ENCODE results near the gene CPED1.

Gene CPED1

GRCh38 chr7:120989257-120990220 lies 1.0 kb downstream of the CPED1 start:
- TF ChIP-seq, protein P1, sequence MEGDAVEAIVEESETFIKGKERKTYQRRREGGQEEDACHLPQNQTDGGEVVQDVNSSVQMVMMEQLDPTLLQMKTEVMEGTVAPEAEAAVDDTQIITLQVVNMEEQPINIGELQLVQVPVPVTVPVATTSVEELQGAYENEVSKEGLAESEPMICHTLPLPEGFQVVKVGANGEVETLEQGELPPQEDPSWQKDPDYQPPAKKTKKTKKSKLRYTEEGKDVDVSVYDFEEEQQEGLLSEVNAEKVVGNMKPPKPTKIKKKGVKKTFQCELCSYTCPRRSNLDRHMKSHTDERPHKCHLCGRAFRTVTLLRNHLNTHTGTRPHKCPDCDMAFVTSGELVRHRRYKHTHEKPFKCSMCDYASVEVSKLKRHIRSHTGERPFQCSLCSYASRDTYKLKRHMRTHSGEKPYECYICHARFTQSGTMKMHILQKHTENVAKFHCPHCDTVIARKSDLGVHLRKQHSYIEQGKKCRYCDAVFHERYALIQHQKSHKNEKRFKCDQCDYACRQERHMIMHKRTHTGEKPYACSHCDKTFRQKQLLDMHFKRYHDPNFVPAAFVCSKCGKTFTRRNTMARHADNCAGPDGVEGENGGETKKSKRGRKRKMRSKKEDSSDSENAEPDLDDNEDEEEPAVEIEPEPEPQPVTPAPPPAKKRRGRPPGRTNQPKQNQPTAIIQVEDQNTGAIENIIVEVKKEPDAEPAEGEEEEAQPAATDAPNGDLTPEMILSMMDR (IDR thresholded peaks at IDR 0.05), result no peak

- TF ChIP-seq, protein P1 (IDR thresholded peaks at IDR 0.05), result no peak
These were observed 2.1 kb downstream of the CPED1 start for GRCh38 chr7:120990468-120991118.

GRCh38 chr7:120991161-120991560 lies 2.6 kb downstream of the CPED1 start:
- TF ChIP-seq, protein P1 (IDR thresholded peaks at IDR 0.05), result no peak

GRCh38 chr7:120991581-120991980 lies 3.1 kb downstream of the CPED1 start:
- TF ChIP-seq, protein P1 (IDR thresholded peaks at IDR 0.05), result no peak

DNA sequence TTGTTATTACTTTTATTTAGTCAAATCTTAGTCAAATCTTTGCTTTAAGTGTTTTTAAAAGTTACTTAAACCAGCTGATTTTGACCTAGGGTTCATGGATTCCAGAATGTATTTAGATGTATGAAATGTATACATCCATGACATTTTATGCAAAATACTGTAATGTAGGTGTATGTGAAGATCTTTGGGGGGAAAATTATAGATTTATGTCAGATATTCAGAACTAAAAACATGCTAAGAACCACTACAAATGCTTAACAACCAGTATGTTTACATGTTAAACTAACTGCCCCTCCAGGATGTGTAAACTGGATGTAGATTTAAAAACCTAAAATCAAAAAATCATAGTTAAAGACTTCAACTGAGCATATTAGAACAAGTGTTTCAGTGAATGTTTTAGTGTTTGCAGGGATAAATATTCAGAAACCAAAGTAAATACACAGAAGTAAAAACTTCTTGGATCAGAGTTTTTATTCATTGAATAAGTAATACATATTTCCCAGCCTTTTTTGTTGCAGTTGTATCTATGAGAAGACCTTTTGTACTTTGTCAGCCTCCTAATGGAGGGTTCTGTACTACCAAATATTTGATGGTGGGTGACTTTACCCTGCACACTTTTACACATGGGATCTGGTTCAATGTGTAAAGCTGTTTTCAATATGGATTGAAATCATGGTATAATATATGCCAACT lies 3.9 kb downstream of the CPED1 start:
- TF ChIP-seq, protein P1 (IDR thresholded peaks at IDR 0.05), result no peak

- TF ChIP-seq, protein P1 (IDR thresholded peaks at IDR 0.05), result no peak
These were observed 4.5 kb downstream of the CPED1 start for GRCh38 chr7:120992965-120993494.

- TF ChIP-seq, protein P1 (IDR thresholded peaks at IDR 0.05), result no peak
These were observed 5.2 kb downstream of the CPED1 start for GRCh38 chr7:120993553-120994191.

All from LNCAP (cell line).